ENCODE measurements around the gene INPP5A.

Gene INPP5A

GRCh38 chr10:132646443-132647097, 109.0 kb downstream of the INPP5A start:
- no CpG with 5 or more reads among the region's 31 CpGs for WGBS (ENCODE audit: extremely low coverage, insufficient coverage, insufficient read length)
- H4K91ac ChIP-seq (ENCODE audit: low read depth, low read length): no peak overlapping the region

GRCh38 chr10:132647424-132647823, 109.8 kb downstream of the INPP5A start:
- H3K9me3 ChIP-seq (ENCODE audit: insufficient read depth, low read depth, low read length): peaks cover 5% of the 10 kb centered on the region
- H3K4me3 ChIP-seq (ENCODE audit: low read depth, low read length): no peak overlapping the region
- H2AFZ ChIP-seq (ENCODE audit: insufficient read depth, low read length, poor library complexity): no peak overlapping the region
- no CpG with 5 or more reads among the region's 13 CpGs for WGBS (ENCODE audit: extremely low coverage, insufficient coverage, insufficient read length)
- no peak overlapping the region for H4K12ac ChIP-seq (ENCODE audit: low read depth, low read length)
- no peak overlapping the region for H3K14ac ChIP-seq (ENCODE audit: low read length)
- no peak overlapping the region for H4K8ac ChIP-seq (ENCODE audit: low read depth, low read length)
- no peaks in the 10 kb centered on the region for H3K27me3 ChIP-seq (ENCODE audit: insufficient read depth, low read length)
- H3K79me1 ChIP-seq (ENCODE audit: low read length): no peaks in the 10 kb centered on the region
- H2BK120ac ChIP-seq (ENCODE audit: insufficient read depth, low read length, poor library complexity): no peak overlapping the region
- peaks cover 0 to 6% of the 10 kb centered on the region in 2 experiments for H3K36me3 ChIP-seq (ENCODE audit: control insufficient read depth in 1 of 2, insufficient read depth in 2 of 2, low read length in 2 of 2)
- DNase-seq: no peak
- no peak overlapping the region for H4K91ac ChIP-seq (ENCODE audit: low read depth, low read length)
- no peaks in the 10 kb centered on the region for H3K4me1 ChIP-seq (ENCODE audit: control insufficient read depth in 1 of 2, insufficient read depth in 2 of 2, low read length in 2 of 2)
- H2AK5ac ChIP-seq (ENCODE audit: low read length): no peak overlapping the region
- no peak overlapping the region for H3K23ac ChIP-seq (ENCODE audit: low read length)
- H3K4ac ChIP-seq (ENCODE audit: low read depth, low read length): no peak overlapping the region
- no peak overlapping the region for H2BK12ac ChIP-seq (ENCODE audit: low read length)
- H3K18ac ChIP-seq (ENCODE audit: low read length): no peak overlapping the region
- H2BK5ac ChIP-seq (ENCODE audit: low read depth, low read length, poor library complexity): no peak overlapping the region
- H3K27ac ChIP-seq (ENCODE audit: low read depth, low read length): no peak overlapping the region
- no peak overlapping the region for H3K4me2 ChIP-seq (ENCODE audit: low read length)
- H3K79me2 ChIP-seq (ENCODE audit: control insufficient read depth, insufficient read depth, low read length, poor library complexity): no peaks in the 10 kb centered on the region
- H3K9ac ChIP-seq (ENCODE audit: low read length): no peak overlapping the region

More at GRCh38 chr10:132646443-132647097, 109.0 kb downstream of the INPP5A start:
- H2AFZ ChIP-seq (ENCODE audit: insufficient read depth, low read length, poor library complexity): no peak overlapping the region
- no peak overlapping the region for H3K23ac ChIP-seq (ENCODE audit: low read length)
- no peaks in the 10 kb centered on the region for H3K79me1 ChIP-seq (ENCODE audit: low read length)
- H3K4me3 ChIP-seq (ENCODE audit: low read depth, low read length): no peak overlapping the region
- no peaks in the 10 kb centered on the region for H3K4me1 ChIP-seq (ENCODE audit: control insufficient read depth in 1 of 2, insufficient read depth in 2 of 2, low read length in 2 of 2)
- no peaks in the 10 kb centered on the region for H3K79me2 ChIP-seq (ENCODE audit: control insufficient read depth, insufficient read depth, low read length, poor library complexity)
- no peak overlapping the region for H3K27ac ChIP-seq (ENCODE audit: low read depth, low read length)
- H4K12ac ChIP-seq (ENCODE audit: low read depth, low read length): no peak overlapping the region
- DNase-seq: no peak
- H4K8ac ChIP-seq (ENCODE audit: low read depth, low read length): no peak overlapping the region
- H3K4me2 ChIP-seq (ENCODE audit: low read length): no peak overlapping the region
- no peak overlapping the region for H2BK12ac ChIP-seq (ENCODE audit: low read length)
- no peak overlapping the region for H3K9ac ChIP-seq (ENCODE audit: low read length)
- H2AK5ac ChIP-seq (ENCODE audit: low read length): no peak overlapping the region
- no peak overlapping the region for H2BK5ac ChIP-seq (ENCODE audit: low read depth, low read length, poor library complexity)
- H3K36me3 ChIP-seq (ENCODE audit: control insufficient read depth in 1 of 2, insufficient read depth in 2 of 2, low read length in 2 of 2): peaks cover 0 to 3% of the 10 kb centered on the region in 2 experiments
- H3K18ac ChIP-seq (ENCODE audit: low read length): no peak overlapping the region
- H3K14ac ChIP-seq (ENCODE audit: low read length): no peak overlapping the region
- no peak overlapping the region for H2BK120ac ChIP-seq (ENCODE audit: insufficient read depth, low read length, poor library complexity)
- no peak overlapping the region for H3K4ac ChIP-seq (ENCODE audit: low read depth, low read length)
- H3K27me3 ChIP-seq (ENCODE audit: insufficient read depth, low read length): no peaks in the 10 kb centered on the region
- H3K9me3 ChIP-seq (ENCODE audit: insufficient read depth, low read depth, low read length): peaks cover 5% of the 10 kb centered on the region

- H2AK5ac ChIP-seq (ENCODE audit: low read length): no peak overlapping the region
- H3K14ac ChIP-seq (ENCODE audit: low read length): no peak overlapping the region
- no peak overlapping the region for H2BK12ac ChIP-seq (ENCODE audit: low read length)
- H3K23ac ChIP-seq (ENCODE audit: low read length): no peak overlapping the region
- H2BK120ac ChIP-seq (ENCODE audit: insufficient read depth, low read length, poor library complexity): no peak overlapping the region
- no peak overlapping the region for H4K91ac ChIP-seq (ENCODE audit: low read depth, low read length)
- no peaks in the 10 kb centered on the region for H3K27me3 ChIP-seq (ENCODE audit: insufficient read depth, low read length)
- no peak overlapping the region for H4K8ac ChIP-seq (ENCODE audit: low read depth, low read length)
- no peak overlapping the region for H3K4ac ChIP-seq (ENCODE audit: low read depth, low read length)
- no CpG with 5 or more reads among the region's 26 CpGs for WGBS (ENCODE audit: extremely low coverage, insufficient coverage, insufficient read length)
- no peak overlapping the region for H3K9ac ChIP-seq (ENCODE audit: low read length)
- H3K79me1 ChIP-seq (ENCODE audit: low read length): no peaks in the 10 kb centered on the region
- no peak overlapping the region for H3K27ac ChIP-seq (ENCODE audit: low read depth, low read length)
- no peak overlapping the region for H2BK5ac ChIP-seq (ENCODE audit: low read depth, low read length, poor library complexity)
- DNase-seq: no peak
- H3K79me2 ChIP-seq (ENCODE audit: control insufficient read depth, insufficient read depth, low read length, poor library complexity): no peaks in the 10 kb centered on the region
- no peak overlapping the region for H2AFZ ChIP-seq (ENCODE audit: insufficient read depth, low read length, poor library complexity)
- peaks cover 5% of the 10 kb centered on the region for H3K9me3 ChIP-seq (ENCODE audit: insufficient read depth, low read depth, low read length)
- no peak overlapping the region for H4K12ac ChIP-seq (ENCODE audit: low read depth, low read length)
- no peak overlapping the region for H3K18ac ChIP-seq (ENCODE audit: low read length)
- peaks cover 0 to 9% of the 10 kb centered on the region in 2 experiments for H3K36me3 ChIP-seq (ENCODE audit: control insufficient read depth in 1 of 2, insufficient read depth in 2 of 2, low read length in 2 of 2)
- no peaks in the 10 kb centered on the region for H3K4me1 ChIP-seq (ENCODE audit: control insufficient read depth in 1 of 2, insufficient read depth in 2 of 2, low read length in 2 of 2)
- H3K4me3 ChIP-seq (ENCODE audit: low read depth, low read length): no peak overlapping the region
- H3K4me2 ChIP-seq (ENCODE audit: low read length): no peak overlapping the region
Measured at GRCh38 chr10:132648072-132648850, 110.7 kb downstream of the INPP5A start.

- H3K14ac ChIP-seq (ENCODE audit: low read length): no peak overlapping the region
- no peak overlapping the region for H3K18ac ChIP-seq (ENCODE audit: low read length)
- H3K27me3 ChIP-seq (ENCODE audit: insufficient read depth, low read length): no peaks in the 10 kb centered on the region
- DNase-seq: no peak
- H3K9ac ChIP-seq (ENCODE audit: low read length): no peak overlapping the region
- no peak overlapping the region for H3K23ac ChIP-seq (ENCODE audit: low read length)
- H3K4me1 ChIP-seq (ENCODE audit: control insufficient read depth in 1 of 2, insufficient read depth in 2 of 2, low read length in 2 of 2): no peaks in the 10 kb centered on the region
- no peak overlapping the region for H2AFZ ChIP-seq (ENCODE audit: insufficient read depth, low read length, poor library complexity)
- no peak overlapping the region for H3K4me3 ChIP-seq (ENCODE audit: low read depth, low read length)
- no peak overlapping the region for H2BK12ac ChIP-seq (ENCODE audit: low read length)
- no peak overlapping the region for H3K27ac ChIP-seq (ENCODE audit: low read depth, low read length)
- H4K91ac ChIP-seq (ENCODE audit: low read depth, low read length): no peak overlapping the region
- H3K79me1 ChIP-seq (ENCODE audit: low read length): no peaks in the 10 kb centered on the region
- H2BK120ac ChIP-seq (ENCODE audit: insufficient read depth, low read length, poor library complexity): no peak overlapping the region
- no peak overlapping the region for H2BK5ac ChIP-seq (ENCODE audit: low read depth, low read length, poor library complexity)
- peaks cover 0 to 9% of the 10 kb centered on the region in 2 experiments for H3K36me3 ChIP-seq (ENCODE audit: control insufficient read depth in 1 of 2, insufficient read depth in 2 of 2, low read length in 2 of 2)
- no peak overlapping the region for H3K4me2 ChIP-seq (ENCODE audit: low read length)
- no peak overlapping the region for H4K8ac ChIP-seq (ENCODE audit: low read depth, low read length)
- WGBS (ENCODE audit: extremely low coverage, insufficient coverage, insufficient read length): no CpG with 5 or more reads among the region's 20 CpGs
- no peak overlapping the region for H4K12ac ChIP-seq (ENCODE audit: low read depth, low read length)
- no peak overlapping the region for H3K4ac ChIP-seq (ENCODE audit: low read depth, low read length)
- no peaks in the 10 kb centered on the region for H3K79me2 ChIP-seq (ENCODE audit: control insufficient read depth, insufficient read depth, low read length, poor library complexity)
- peaks cover 5% of the 10 kb centered on the region for H3K9me3 ChIP-seq (ENCODE audit: insufficient read depth, low read depth, low read length)
- no peak overlapping the region for H2AK5ac ChIP-seq (ENCODE audit: low read length)
Measured at GRCh38 chr10:132648851-132649528, 111.4 kb downstream of the INPP5A start.
